BJ (cell line): ENCODE measurements around the gene CRABP2. TPM values are rescaled to one million over a fixed set of nuclear protein-coding genes. Genes with fewer than 3 reads are reported as not detected.

Experiments used
- CTCF ChIA-PET: fragments of 350-600 bp; formaldehyde crosslinking; extraction: SDS; loops from one replicate; lab custom pipeline; 2021; ENCODE audit warnings: antibody characterized with exemption, inconsistent platforms; lab: Yijun Ruan, JAX
- POLR2A ChIA-PET: fragments of 300-600 bp; sonication (Branson Sonifier 250); formaldehyde crosslinking; extraction: SDS; loops from one replicate; lab custom pipeline; 2021; ENCODE audit warnings: antibody characterized with exemption; lab: Charles Lee
- DNase-seq: peaks from one replicate; pipeline ENCODE4 v3.0.0-alpha.2; 2011; ENCODE audit warnings: low read depth
- H3K27me3 ChIP-seq: 2 replicates; pipeline ENCODE4 v1.6.0; 2011; ENCODE audit warnings: low read length; ENCODE audit not compliant: control insufficient read depth, insufficient read depth
- H3K36me3 ChIP-seq: 2 replicates; pipeline ENCODE4 v1.5.1; 2011; ENCODE audit warnings: low read length; ENCODE audit not compliant: control insufficient read depth, insufficient read depth
- H3K4me3 ChIP-seq: 2 replicates; pipeline ENCODE4 v1.5.1; 2011; ENCODE audit warnings: low read depth, mild to moderate bottlenecking, control low read depth, low read length
- polyA plus RNA-seq: library from polyadenylated mRNA; depleted of rRNA; stranded (reverse); fragments of >200 nt; gene quantifications from 2 replicates; pipeline ENCODE4 v1.2.3, GENCODE V29; 2011
- TF ChIP-seq, protein P1 (sequence below): IDR thresholded peaks from 2 replicates; pipeline ENCODE4 v1.5.1; 2011; ENCODE audit warnings: low read depth, mild to moderate bottlenecking, control low read depth, inconsistent platforms, low read length, moderate library complexity; ENCODE audit not compliant: insufficient read depth

Gene CRABP2
- polyA plus RNA-seq, 1 experiment, result 75.9 TPM

DNA sequence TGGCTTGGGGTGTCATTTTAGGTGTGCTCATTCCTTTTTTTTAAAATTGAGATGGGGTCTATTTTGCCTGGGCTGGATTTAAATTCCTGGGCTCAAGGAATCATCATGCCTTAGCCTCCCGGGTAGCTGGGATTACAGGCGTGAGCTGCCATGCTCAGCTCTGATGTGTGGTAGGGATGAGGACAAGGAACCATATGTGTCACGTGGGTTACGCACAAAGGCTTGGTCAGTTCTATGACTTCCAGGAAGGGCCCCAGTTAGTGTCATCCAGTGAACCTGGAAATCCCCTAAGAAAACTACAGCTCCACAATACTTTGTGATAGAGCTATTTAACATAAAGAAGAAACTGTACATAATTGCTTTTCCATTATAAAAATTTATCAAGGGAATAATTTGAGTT, 16.2 kb upstream of the CRABP2 start:
- ChIA-PET POLR2A (no interaction called here), CTCF (interaction anchor here (0.8 to 41.7 kb wide), 4 partner anchors 15 to 63 kb away, joined by 3 to 1556 read pairs (median 6); partner anchors contain the start of genes CRABP2, NES and PRCC)
- Histone ChIP-seq H3K4me3 (no peak overlapping the region), H3K36me3 (peaks cover 9% of the 10 kb centered on the region), H3K27me3 (no peaks in the 10 kb centered on the region)
- no peak for DNase-seq
- TF ChIP-seq, protein P1, sequence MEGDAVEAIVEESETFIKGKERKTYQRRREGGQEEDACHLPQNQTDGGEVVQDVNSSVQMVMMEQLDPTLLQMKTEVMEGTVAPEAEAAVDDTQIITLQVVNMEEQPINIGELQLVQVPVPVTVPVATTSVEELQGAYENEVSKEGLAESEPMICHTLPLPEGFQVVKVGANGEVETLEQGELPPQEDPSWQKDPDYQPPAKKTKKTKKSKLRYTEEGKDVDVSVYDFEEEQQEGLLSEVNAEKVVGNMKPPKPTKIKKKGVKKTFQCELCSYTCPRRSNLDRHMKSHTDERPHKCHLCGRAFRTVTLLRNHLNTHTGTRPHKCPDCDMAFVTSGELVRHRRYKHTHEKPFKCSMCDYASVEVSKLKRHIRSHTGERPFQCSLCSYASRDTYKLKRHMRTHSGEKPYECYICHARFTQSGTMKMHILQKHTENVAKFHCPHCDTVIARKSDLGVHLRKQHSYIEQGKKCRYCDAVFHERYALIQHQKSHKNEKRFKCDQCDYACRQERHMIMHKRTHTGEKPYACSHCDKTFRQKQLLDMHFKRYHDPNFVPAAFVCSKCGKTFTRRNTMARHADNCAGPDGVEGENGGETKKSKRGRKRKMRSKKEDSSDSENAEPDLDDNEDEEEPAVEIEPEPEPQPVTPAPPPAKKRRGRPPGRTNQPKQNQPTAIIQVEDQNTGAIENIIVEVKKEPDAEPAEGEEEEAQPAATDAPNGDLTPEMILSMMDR, result no peak

DNA sequence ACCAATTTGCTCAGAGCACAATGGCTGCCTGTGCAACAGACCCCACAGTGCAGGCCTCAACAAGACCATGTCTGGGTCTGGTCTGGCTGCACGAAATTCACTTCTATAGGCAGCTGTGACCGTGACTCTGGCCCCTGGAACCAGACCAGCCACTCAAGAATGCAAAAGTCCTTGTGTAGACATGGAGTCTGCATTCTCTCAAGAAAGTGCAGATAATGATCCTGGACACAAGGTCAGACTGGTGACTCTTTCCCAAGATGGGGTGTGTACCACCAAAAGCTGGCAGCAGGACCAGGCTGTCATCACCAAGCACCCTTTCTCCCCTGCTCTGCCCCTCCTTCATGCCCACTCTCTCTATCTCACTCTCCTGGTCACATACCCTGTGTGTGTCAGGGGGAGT, 15.7 kb upstream of the CRABP2 start:
- TF ChIP-seq, protein P1, result no peak
- POLR2A ChIA-PET, result no interaction called here
- DNase-seq, result no peak
- CTCF ChIA-PET, result interaction anchor here (1.5 to 41.7 kb wide), 3 partner anchors 15 to 46 kb away, joined by 3 to 1556 read pairs (median 8); partner anchors contain the start of genes CRABP2, NES and PRCC
- H3K4me3 ChIP-seq, result no peak overlapping the region
- H3K27me3 ChIP-seq, result no peaks in the 10 kb centered on the region
- peaks cover 9% of the 10 kb centered on the region for H3K36me3 ChIP-seq

DNA sequence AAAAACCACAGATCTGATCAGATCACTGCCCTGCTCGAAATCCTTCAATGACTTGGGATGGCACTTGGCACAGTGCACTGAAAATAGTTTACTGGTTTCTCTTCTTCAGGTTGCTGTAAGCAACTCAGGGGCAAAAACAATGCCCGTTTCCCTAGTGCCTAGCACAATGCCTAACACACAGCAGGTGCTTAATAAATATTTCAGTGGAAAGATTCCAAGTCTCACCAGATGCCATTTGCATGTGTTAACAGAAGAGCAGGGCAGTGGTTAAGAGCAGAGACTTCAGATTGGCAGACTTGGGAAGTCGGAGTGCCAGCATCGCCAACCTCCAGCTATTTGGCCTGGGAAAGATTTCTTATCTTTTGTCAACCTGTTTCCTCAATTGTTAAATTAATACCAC, 12.0 kb upstream of the CRABP2 start:
- CTCF ChIA-PET, result interaction anchor here (15.3 to 41.7 kb wide), 2 partner anchors 10 to 30 kb away, joined by 286 to 1556 read pairs; partner anchors contain the start of genes ISG20L2, METTL25B and NES
- TF ChIP-seq, protein P1, result no peak
- no peaks in the 10 kb centered on the region for H3K27me3 ChIP-seq
- POLR2A ChIA-PET, result no interaction called here
- H3K36me3 ChIP-seq, result no peaks in the 10 kb centered on the region; the same call in 1 of the 2 replicates
- no peak for DNase-seq
- H3K4me3 ChIP-seq, result no peak overlapping the region

DNA sequence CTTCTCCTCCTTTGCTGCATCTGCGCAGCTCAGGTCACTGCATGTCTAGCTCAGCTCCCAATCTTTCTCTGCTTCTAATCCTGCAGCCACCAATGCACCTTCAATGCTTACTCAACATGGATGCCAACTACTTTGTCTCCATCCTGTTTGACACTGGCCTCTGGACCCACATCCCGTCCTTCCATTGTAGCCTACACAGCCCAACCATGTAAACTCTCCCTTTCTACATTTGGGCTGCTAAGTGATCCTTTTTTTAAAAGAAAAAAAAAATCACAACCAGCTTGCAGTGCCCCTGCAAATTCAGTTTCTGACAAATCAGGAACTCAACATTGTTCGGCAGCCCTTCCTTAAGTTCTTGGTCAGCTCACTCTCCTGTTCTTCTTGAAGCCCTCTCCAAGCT, 9.4 kb upstream of the CRABP2 start:
- Histone ChIP-seq H3K27me3 (no peaks in the 10 kb centered on the region), H3K4me3 (no peak overlapping the region), H3K36me3 (no peaks in the 10 kb centered on the region)
- DNase-seq, result no peak
- TF ChIP-seq, protein P1, result no peak
- ChIA-PET POLR2A (no interaction called here), CTCF (interaction anchor here (1.2 to 41.7 kb wide), 6 partner anchors 9 to 145 kb away, joined by 4 to 1556 read pairs (median 9); partner anchors contain the start of genes CRABP2, ISG20L2, METTL25B and NES)

DNA sequence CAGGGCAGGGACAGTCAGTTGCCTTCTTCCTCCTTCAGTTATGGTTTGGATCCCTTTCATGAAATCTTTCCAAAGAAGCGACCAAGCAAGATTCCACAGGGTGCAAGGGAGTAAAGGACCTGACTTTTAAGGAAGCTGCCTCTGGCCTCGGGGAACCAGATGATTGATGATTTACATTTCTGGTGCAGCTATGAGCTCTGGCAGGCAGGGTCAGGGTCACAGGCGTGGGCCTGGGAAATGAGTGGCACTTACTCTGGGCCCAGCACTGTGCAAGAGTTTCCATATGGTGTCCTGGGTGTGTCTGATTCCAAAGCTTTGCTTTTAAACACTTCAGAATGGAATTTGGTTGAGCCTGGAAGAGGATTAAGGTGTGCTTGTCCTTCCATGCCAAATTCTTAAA, 7.2 kb upstream of the CRABP2 start:
- Histone ChIP-seq H3K27me3 (no peaks in the 10 kb centered on the region), H3K36me3 (no peaks in the 10 kb centered on the region), H3K4me3 (no peak overlapping the region)
- DNase-seq, result no peak
- POLR2A ChIA-PET, result interaction anchor here (0.5 to 1.0 kb wide), 2 partner anchors 9 to 327 kb away, joined by 3 to 5 read pairs; no protein-coding TSS in a partner anchor
- TF ChIP-seq, protein P1, result no peak
- CTCF ChIA-PET, result interaction anchor here (1.3 to 41.7 kb wide), 5 partner anchors 14 to 215 kb away, joined by 3 to 1556 read pairs (median 8); partner anchors contain the start of genes ISG20L2, METTL25B, NES and NTRK1
